C4-2B (cell line): Measurements from ENCODE around the gene PLEKHA4.

Experiments
- CTCF ChIP-seq: fragments of 450-650 bp; conservative IDR thresholded peaks from 2 replicates; pipeline ENCODE4 v1.5.1; 2017; ENCODE audit warnings: mild to moderate bottlenecking
- ZFX ChIP-seq: fragments of 450-650 bp; IDR thresholded peaks from 2 replicates; pipeline ENCODE4 v1.6.1; 2017

- no peak for TF ChIP-seq CTCF
- no peak for TF ChIP-seq ZFX
These were observed 9.3 kb downstream of the PLEKHA4 start for GRCh38 chr19:48858984-48859710.
